HG03196 (cell line): ENCODE measurements around the gene STX7.

ENCODE experiments used
- ATAC-seq: cut with Tn5 transposase; IDR thresholded peaks from one replicate; pipeline ENCODE4 v1.9.1; 2021; ENCODE audit not compliant: unreplicated experiment

STX7 gene

GRCh38 chr6:132506869-132507808 is 5.8 kb downstream of the STX7 start:
- ATAC-seq: no peak

- no peak for ATAC-seq
These were observed 6.5 kb downstream of the STX7 start for GRCh38 chr6:132506461-132506860.

- no peak for ATAC-seq
These were observed 7.8 kb downstream of the STX7 start for GRCh38 chr6:132505158-132505557.

GRCh38 chr6:132504757-132505156 is 8.2 kb downstream of the STX7 start:
- ATAC-seq: no peak

- no peak for ATAC-seq
These were observed 13.2 kb downstream of the STX7 start for GRCh38 chr6:132499757-132500156.

- peak; percentile 51 for ATAC-seq
These were observed 14.3 kb downstream of the STX7 start for GRCh38 chr6:132498638-132499037.

- no peak for ATAC-seq
These were observed 16.3 kb downstream of the STX7 start for GRCh38 chr6:132496519-132497180.

- peak; percentile 42 for ATAC-seq
These were observed 17.3 kb downstream of the STX7 start for GRCh38 chr6:132495604-132496079.

- peak; percentile 24 for ATAC-seq
These were observed 18.0 kb downstream of the STX7 start for GRCh38 chr6:132494954-132495353.

- no peak for ATAC-seq
These were observed 21.0 kb downstream of the STX7 start for GRCh38 chr6:132491881-132492280.

GRCh38 chr6:132491303-132491702 is 21.6 kb downstream of the STX7 start:
- no peak for ATAC-seq

- no peak for ATAC-seq
These were observed 22.3 kb downstream of the STX7 start for GRCh38 chr6:132490478-132491204.

- no peak for ATAC-seq
These were observed 22.9 kb downstream of the STX7 start for GRCh38 chr6:132490024-132490423.

GRCh38 chr6:132489376-132489775 is 23.5 kb downstream of the STX7 start:
- ATAC-seq: no peak

- no peak for ATAC-seq
These were observed 25.2 kb downstream of the STX7 start for GRCh38 chr6:132487762-132488161.

- no peak for ATAC-seq
These were observed 28.3 kb downstream of the STX7 start for GRCh38 chr6:132484680-132485018.

- ATAC-seq: peak; percentile 56
These were observed 28.9 kb downstream of the STX7 start for GRCh38 chr6:132483779-132484679.

- no peak for ATAC-seq
These were observed 30.3 kb downstream of the STX7 start for GRCh38 chr6:132482581-132482980.

- no peak for ATAC-seq
These were observed 31.7 kb downstream of the STX7 start for GRCh38 chr6:132481189-132481588.

- ATAC-seq: no peak
These were observed 33.8 kb downstream of the STX7 start for GRCh38 chr6:132479131-132479530.
